Measurements from ENCODE around the gene CREB3. TPM values are rescaled to one million over a fixed set of nuclear protein-coding genes. Genes with fewer than 3 reads are reported as not detected.

The CREB3 gene
- total RNA-seq, 2 donors from 2014 or later = 23.9 to 40.3 TPM

DNA sequence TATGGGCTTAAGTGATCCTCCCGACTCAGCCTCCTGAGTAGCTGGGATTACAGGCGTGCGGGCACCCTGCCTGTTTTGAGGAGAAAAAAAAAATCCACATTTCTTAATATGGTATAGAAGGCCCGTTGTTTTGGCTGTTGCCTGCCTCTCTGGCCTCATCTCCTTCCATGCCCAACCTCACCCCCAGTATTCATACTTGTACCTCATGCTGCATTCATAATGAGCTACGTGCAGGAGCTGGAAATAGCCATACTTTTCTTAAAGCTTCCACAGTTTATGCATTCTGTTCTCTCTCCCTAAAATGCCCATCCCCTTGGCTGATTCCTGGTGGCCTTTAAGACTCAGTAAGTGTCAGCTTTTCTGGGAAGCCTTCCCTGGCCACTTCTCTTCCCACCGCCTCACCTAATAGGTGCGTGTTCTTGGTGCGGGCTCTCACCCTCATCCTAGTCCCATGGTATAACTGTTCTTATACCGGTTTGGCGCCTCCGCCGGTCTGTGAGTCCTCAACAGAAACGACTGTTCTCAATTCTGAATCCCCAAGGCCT, 40.6 kb upstream of the CREB3 start:
- Mint-ChIP-seq H3K4me3 (peak overlapping the region; percentile 73), H3K36me3 (ENCODE audit: low read depth) (no peaks in the 10 kb centered on the region), H3K27me3 (no peaks in the 10 kb centered on the region), H3K4me1 (peaks cover 15% of the 10 kb centered on the region), H3K27ac (peak overlapping the region; percentile 68), H3K9me3 (no peaks in the 10 kb centered on the region)
- ATAC-seq (replicated peaks) = no peak

GRCh38 chr9:35695943-35696401, 36.5 kb upstream of the CREB3 start:
- ATAC-seq (replicated peaks) = peak; percentile 23
- H3K4me1 Mint-ChIP-seq = no peaks in the 10 kb centered on the region
- H3K27me3 Mint-ChIP-seq = no peaks in the 10 kb centered on the region
- H3K4me3 Mint-ChIP-seq = no peak overlapping the region
- no peak overlapping the region for H3K27ac Mint-ChIP-seq
- no peaks in the 10 kb centered on the region for H3K36me3 Mint-ChIP-seq (ENCODE audit: low read depth)
- H3K9me3 Mint-ChIP-seq = no peaks in the 10 kb centered on the region

DNA sequence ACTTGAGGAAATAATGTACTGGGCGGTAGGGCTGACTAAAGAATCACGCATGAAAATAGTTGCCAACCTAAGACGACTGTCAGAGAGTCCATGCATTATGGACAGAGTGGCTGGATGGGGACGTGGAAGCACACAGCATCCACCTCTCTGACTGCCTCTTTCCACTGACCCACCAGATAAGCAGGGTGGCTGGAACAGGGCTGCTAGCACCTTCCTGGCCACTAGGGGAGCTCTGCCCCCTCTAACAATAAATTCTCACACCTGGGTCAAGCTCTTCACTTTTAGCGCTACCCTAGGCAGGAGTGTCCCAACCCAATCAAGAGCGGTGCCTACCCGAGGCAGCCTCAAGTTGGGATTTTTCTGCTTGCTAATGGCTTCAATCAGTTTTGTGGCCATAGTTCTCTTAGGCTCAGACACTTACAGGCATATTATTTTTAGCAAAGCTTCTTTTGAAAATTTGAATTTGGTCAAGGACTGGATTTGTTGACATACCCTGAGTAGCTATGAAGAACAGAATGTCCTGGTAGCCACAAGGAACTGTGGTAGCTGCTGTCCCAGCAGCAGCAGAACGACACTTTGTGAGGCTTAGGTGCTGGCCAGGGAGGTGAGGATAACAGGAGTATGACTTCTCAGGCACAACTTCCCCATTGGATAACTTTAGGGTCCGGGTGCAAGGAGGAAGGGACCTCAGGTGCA, 35.8 kb upstream of the CREB3 start:
- Mint-ChIP-seq H3K9me3 (no peaks in the 10 kb centered on the region), H3K4me1 (no peaks in the 10 kb centered on the region), H3K27ac (peak overlapping the region; percentile 7), H3K4me3 (no peak overlapping the region), H3K36me3 (ENCODE audit: low read depth) (no peaks in the 10 kb centered on the region), H3K27me3 (no peaks in the 10 kb centered on the region)
- ATAC-seq (replicated peaks) = peak; percentile 87

DNA sequence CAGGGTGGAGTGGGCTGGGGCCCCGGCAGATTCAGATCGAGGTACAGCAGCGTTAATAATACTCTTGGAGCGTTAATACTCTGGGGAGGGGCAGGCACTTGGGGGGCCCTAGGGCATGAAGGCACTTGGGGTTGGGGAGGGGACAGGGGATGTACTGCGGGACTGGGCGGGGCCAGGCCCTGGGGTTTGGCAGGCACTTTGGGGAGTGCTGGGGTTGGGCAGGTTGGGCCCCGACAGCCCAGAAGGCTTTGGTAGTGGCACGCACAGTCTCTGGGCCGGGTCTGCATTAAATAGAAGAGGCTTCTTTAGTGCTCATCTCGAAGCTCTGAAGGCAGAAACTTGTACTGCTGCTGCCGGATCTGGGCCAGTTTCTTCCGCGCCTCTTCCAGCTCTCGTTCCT, 35.0 kb upstream of the CREB3 start:
- Mint-ChIP-seq H3K36me3 (ENCODE audit: low read depth) (no peaks in the 10 kb centered on the region), H3K4me3 (no peak overlapping the region), H3K27ac (peak overlapping the region; percentile 7), H3K4me1 (no peaks in the 10 kb centered on the region), H3K27me3 (no peaks in the 10 kb centered on the region), H3K9me3 (no peaks in the 10 kb centered on the region)
- ATAC-seq (replicated peaks) = peak; percentile 7

DNA sequence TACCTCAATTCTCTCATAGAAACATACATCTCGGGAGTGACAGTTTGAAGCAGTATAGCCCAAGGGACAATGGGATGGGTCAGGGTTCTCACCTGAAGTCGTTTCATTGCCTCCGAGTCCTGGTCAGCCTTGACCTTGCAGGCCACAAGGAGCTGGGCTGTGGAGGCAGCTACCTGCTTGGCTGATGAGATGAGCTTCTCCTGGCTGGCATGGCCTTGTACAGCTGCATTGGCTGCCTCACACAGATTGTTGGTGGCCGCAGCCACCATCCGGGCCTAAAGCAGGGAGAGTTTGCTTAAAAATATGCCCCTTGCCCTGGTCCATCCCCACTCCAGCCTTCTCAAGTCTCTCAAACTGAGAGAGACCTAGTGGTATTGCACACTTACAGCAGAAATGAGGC, 34.2 kb upstream of the CREB3 start:
- no peaks in the 10 kb centered on the region for H3K9me3 Mint-ChIP-seq

GRCh38 chr9:35700031-35700430, 32.4 kb upstream of the CREB3 start:
- Mint-ChIP-seq H3K36me3 (ENCODE audit: low read depth) (no peaks in the 10 kb centered on the region), H3K4me3 (no peak overlapping the region), H3K27ac (no peak overlapping the region), H3K9me3 (no peaks in the 10 kb centered on the region), H3K27me3 (no peaks in the 10 kb centered on the region), H3K4me1 (no peaks in the 10 kb centered on the region)
- ATAC-seq (replicated peaks) = no peak

More for the DNA sequence above, 34.2 kb upstream of the CREB3 start:
- H3K27ac Mint-ChIP-seq = no peak overlapping the region
- H3K4me3 Mint-ChIP-seq = no peak overlapping the region
- no peaks in the 10 kb centered on the region for H3K4me1 Mint-ChIP-seq
- H3K36me3 Mint-ChIP-seq (ENCODE audit: low read depth) = no peaks in the 10 kb centered on the region
- H3K27me3 Mint-ChIP-seq = no peaks in the 10 kb centered on the region
- ATAC-seq (replicated peaks) = no peak

DNA sequence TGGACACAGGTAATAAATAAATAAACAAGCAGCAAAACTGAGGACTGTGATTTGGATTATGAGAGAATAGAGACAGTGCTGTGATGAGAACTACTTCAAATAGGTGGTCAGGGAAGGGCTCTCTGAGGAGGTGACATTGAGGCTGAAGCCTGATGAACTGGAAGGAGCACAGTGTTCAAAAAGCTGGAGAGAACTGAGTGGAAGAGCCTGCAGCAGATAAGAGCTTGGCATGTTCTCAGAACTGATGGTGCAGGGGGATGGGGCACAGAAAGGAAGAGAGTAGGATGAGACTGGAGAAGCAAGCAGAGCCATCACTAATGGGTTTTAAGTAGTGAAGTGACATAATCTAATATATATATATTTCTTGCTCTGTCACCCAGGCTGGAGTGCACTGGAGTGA, 31.5 kb upstream of the CREB3 start:
- ATAC-seq (replicated peaks) = no peak
- Mint-ChIP-seq H3K27ac (no peak overlapping the region), H3K9me3 (no peaks in the 10 kb centered on the region), H3K4me1 (no peaks in the 10 kb centered on the region), H3K4me3 (no peak overlapping the region), H3K36me3 (ENCODE audit: low read depth) (no peaks in the 10 kb centered on the region), H3K27me3 (no peaks in the 10 kb centered on the region)

DNA sequence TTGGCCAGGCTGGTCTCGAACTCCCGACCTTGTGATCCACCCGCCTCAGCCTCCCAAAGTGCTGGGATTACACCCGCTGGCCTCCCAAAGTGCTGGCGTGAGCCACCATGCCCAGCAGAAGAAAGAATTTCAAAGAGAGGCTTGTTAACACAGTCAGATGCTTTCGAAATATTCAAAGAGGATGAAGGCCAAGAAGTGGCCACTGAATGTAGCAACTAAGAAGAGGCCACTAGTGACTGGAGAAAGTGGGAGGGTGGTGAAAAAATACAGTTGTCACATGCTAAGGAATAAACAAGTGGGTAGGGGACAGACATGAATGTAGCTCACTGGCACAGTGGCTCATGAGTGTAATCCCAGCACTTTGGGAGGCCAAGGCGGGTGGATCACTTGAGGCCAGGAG, 29.8 kb upstream of the CREB3 start:
- H3K27ac Mint-ChIP-seq = peak overlapping the region; percentile 63
- H3K36me3 Mint-ChIP-seq (ENCODE audit: low read depth) = no peaks in the 10 kb centered on the region
- H3K27me3 Mint-ChIP-seq = no peaks in the 10 kb centered on the region

GRCh38 chr9:35703906-35704672, 28.4 kb upstream of the CREB3 start:
- no peaks in the 10 kb centered on the region for H3K27me3 Mint-ChIP-seq
- ATAC-seq (replicated peaks) = no peak
- H3K9me3 Mint-ChIP-seq = no peaks in the 10 kb centered on the region
- no peaks in the 10 kb centered on the region for H3K36me3 Mint-ChIP-seq (ENCODE audit: low read depth)
- peaks cover 16% of the 10 kb centered on the region for H3K4me1 Mint-ChIP-seq
- no peak overlapping the region for H3K4me3 Mint-ChIP-seq
- H3K27ac Mint-ChIP-seq = no peak overlapping the region

More for the DNA sequence above, 29.8 kb upstream of the CREB3 start:
- peaks cover 10% of the 10 kb centered on the region for H3K4me1 Mint-ChIP-seq
- ATAC-seq (replicated peaks) = no peak
- H3K4me3 Mint-ChIP-seq = no peak overlapping the region
- no peaks in the 10 kb centered on the region for H3K9me3 Mint-ChIP-seq

- H3K4me3 Mint-ChIP-seq = no peak overlapping the region
- no peaks in the 10 kb centered on the region for H3K36me3 Mint-ChIP-seq (ENCODE audit: low read depth)
- no peaks in the 10 kb centered on the region for H3K9me3 Mint-ChIP-seq
- no peaks in the 10 kb centered on the region for H3K27me3 Mint-ChIP-seq
- no peak overlapping the region for H3K27ac Mint-ChIP-seq
- peaks cover 16% of the 10 kb centered on the region for H3K4me1 Mint-ChIP-seq
- ATAC-seq (replicated peaks) = no peak
These were observed 27.1 kb upstream of the CREB3 start for GRCh38 chr9:35705372-35705771.

DNA sequence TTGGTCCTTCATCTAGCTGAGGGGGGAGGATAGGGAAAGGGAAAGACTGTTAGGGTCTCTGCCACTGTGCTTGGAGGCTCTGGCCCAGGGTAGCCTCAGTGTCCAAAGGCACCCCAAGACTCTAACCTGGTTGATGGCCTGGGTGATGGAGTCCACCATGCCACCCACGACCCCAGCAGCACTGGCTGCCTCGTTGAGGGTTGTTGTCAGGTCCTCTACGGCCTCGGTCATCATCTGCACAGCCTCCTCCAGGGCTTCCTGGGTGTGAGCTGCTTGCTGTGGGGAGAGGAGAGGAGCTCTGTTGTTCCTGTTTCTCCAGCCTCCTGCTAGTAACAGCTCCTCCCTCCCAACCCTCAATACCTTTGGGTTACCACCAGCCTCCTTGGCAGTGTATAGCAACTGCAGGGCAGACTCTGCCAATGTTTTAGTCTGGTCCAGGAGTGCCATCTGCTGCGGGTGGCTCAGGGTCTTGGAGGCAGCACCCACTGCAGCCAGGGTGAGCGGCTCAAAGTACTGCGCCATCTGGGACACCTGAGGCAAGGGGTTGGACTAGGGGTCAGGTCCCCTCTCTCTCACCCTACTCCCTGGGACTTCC, 26.5 kb upstream of the CREB3 start:
- Mint-ChIP-seq H3K4me1 (peaks cover 16% of the 10 kb centered on the region), H3K36me3 (ENCODE audit: low read depth) (no peaks in the 10 kb centered on the region), H3K27me3 (no peaks in the 10 kb centered on the region), H3K9me3 (no peaks in the 10 kb centered on the region), H3K4me3 (no peak overlapping the region), H3K27ac (no peak overlapping the region)
- no peak for ATAC-seq (replicated peaks)

GRCh38 chr9:35706951-35707350, 25.5 kb upstream of the CREB3 start:
- no peaks in the 10 kb centered on the region for H3K27me3 Mint-ChIP-seq
- no peaks in the 10 kb centered on the region for H3K9me3 Mint-ChIP-seq
- no peak overlapping the region for H3K4me3 Mint-ChIP-seq
- ATAC-seq (replicated peaks) = no peak
- peak overlapping the region; percentile 26 for H3K27ac Mint-ChIP-seq
- no peaks in the 10 kb centered on the region for H3K36me3 Mint-ChIP-seq (ENCODE audit: low read depth)
- H3K4me1 Mint-ChIP-seq = peaks cover 19% of the 10 kb centered on the region

DNA sequence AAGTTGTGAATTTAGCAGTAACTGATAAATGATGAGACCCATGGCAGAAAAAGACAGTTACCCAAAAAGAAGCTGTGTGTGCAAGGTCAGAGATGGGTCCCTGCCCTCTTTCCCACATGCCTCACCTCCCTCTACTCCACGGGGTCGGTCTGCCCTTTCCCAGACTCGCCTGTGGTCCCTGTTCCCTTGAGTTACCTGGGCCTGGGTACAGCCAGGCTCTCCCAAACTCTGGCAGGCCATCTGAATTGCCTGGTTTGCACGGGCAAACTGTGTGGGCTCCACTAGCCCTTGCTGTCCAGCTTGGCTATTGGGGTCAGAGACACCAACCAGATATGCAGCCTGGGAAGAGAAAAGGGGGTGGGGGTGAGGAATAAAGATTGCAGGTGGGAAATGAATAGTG, 24.3 kb upstream of the CREB3 start:
- Mint-ChIP-seq H3K36me3 (ENCODE audit: low read depth) (no peaks in the 10 kb centered on the region), H3K27me3 (no peaks in the 10 kb centered on the region), H3K4me1 (peaks cover 21% of the 10 kb centered on the region), H3K27ac (peak overlapping the region; percentile 26), H3K9me3 (no peaks in the 10 kb centered on the region), H3K4me3 (no peak overlapping the region)
- no peak for ATAC-seq (replicated peaks)

DNA sequence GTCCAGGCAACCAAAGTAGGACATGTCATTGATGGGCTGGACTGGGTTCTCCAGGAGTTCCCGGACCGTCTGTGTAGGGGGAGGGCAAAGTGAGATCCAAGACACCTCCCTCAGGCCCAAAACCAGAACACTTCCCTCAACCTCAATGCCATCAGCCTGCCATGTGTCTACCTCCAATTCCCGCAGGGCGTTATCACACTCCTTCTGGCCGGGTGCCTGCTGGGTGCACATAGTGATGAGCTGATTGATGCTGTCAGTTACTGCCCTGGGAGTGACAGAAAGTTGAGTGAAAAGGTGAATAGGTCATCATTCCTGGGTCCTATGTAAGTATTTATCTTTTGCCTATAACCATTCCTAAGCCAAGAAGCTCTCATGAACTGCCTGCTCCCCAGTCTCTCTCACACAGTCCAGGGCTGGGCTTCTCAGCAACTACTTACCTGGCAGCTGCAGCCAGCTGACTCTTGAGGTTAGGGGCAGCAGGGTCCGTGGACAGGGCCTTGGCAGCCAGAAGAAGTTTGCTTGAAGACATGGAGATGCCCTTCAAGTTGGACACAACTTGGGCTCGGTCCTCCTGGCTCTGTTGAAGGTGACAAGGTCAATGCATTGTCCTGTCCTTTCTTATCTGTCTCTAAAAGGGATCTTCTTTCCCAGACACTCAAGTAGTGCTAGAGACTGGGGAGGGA, 21.5 kb upstream of the CREB3 start:
- no peaks in the 10 kb centered on the region for H3K9me3 Mint-ChIP-seq
- no peak overlapping the region for H3K4me3 Mint-ChIP-seq
- no peak for ATAC-seq (replicated peaks)
- peaks cover 21% of the 10 kb centered on the region for H3K4me1 Mint-ChIP-seq
- H3K36me3 Mint-ChIP-seq (ENCODE audit: low read depth) = no peaks in the 10 kb centered on the region
- no peak overlapping the region for H3K27ac Mint-ChIP-seq
- no peaks in the 10 kb centered on the region for H3K27me3 Mint-ChIP-seq
